IMR-90 (cell line): ENCODE measurements around the gene PLCG2. TPM values are rescaled to one million over a fixed set of nuclear protein-coding genes. Genes with fewer than 3 reads are reported as not detected.

ENCODE experiments used
- ATAC-seq: fragments of 200-7000 bp; cut with Tn5 transposase; 2 replicates; pipeline ENCODE4 v1.9.1; 2020; ENCODE audit warnings: low read depth, mild to moderate bottlenecking, moderate library complexity
- BruUV-seq: library from RNA; stranded (reverse); fragments of 400-500 nt; replicated peaks from 2 replicates; lab custom pipeline; 2021; lab: Mats Ljungman, UMichigan
- CTCF ChIA-PET: fragments of 300-600 bp; formaldehyde crosslinking; extraction: SDS; loops from one replicate; lab custom pipeline; 2021; ENCODE audit warnings: antibody characterized with exemption; lab: Yijun Ruan, JAX
- POLR2A ChIA-PET: fragments of 300-600 bp; sonication (Branson Sonifier 250); formaldehyde crosslinking; loops from one replicate; lab custom pipeline; 2022; ENCODE audit warnings: antibody characterized with exemption; ENCODE audit not compliant: unreplicated experiment; lab: Charles Lee
- DNase-seq: peaks from one replicate; pipeline ENCODE4 v3.0.0; 2013
- H2AFZ ChIP-seq: replicated peaks from 2 replicates; pipeline ENCODE3; 2013; ENCODE audit warnings: low read length, mild to moderate bottlenecking; ENCODE audit not compliant: poor library complexity
- H2AK5ac ChIP-seq: 2 replicates; pipeline ENCODE4 v1.6.1; 2013; ENCODE audit warnings: low read depth, low read length, inconsistent platforms
- H2AK9ac ChIP-seq: replicated peaks from 2 replicates; pipeline ENCODE3; 2013; ENCODE audit warnings: mild to moderate bottlenecking, low read depth, low read length, moderate library complexity; ENCODE audit not compliant: poor library complexity
- H2BK120ac ChIP-seq: 2 replicates; pipeline ENCODE4 v1.6.1; 2013; ENCODE audit warnings: low read depth, low read length, inconsistent platforms
- H2BK15ac ChIP-seq: 3 replicates; pipeline ENCODE4 v1.6.1; 2013; ENCODE audit warnings: low read depth, low read length, inconsistent platforms
- H2BK20ac ChIP-seq: 2 replicates; pipeline ENCODE4 v1.6.1; 2013; ENCODE audit warnings: low read depth, mild to moderate bottlenecking, inconsistent platforms, low read length, moderate library complexity
- H2BK5ac ChIP-seq: 2 replicates; pipeline ENCODE4 v1.6.1; 2013; ENCODE audit warnings: mild to moderate bottlenecking, low read depth, low read length, inconsistent platforms; ENCODE audit not compliant: poor library complexity, severe bottlenecking
- H3K14ac ChIP-seq: replicated peaks from 2 replicates; pipeline ENCODE4 v1.6.1; 2013; ENCODE audit warnings: low read depth, low read length, inconsistent platforms
- H3K18ac ChIP-seq: 2 replicates; pipeline ENCODE4 v1.6.1; 2013; ENCODE audit warnings: low read depth, low read length, control low read depth
- H3K23ac ChIP-seq: 2 replicates; pipeline ENCODE4 v1.6.1; 2013; ENCODE audit warnings: low read depth, low read length, inconsistent platforms
- H3K27ac ChIP-seq: 2 replicates; pipeline ENCODE4 v1.5.1; 2013; ENCODE audit warnings: mild to moderate bottlenecking, control low read depth, low read length; ENCODE audit not compliant: insufficient read depth
- H3K27me3 ChIP-seq: 2 replicates; pipeline ENCODE4 v1.6.1; 2013; ENCODE audit warnings: low read length; ENCODE audit not compliant: control insufficient read depth, insufficient read depth
- H3K36me3 ChIP-seq: 2 replicates; pipeline ENCODE4 v1.6.1; 2013; ENCODE audit warnings: low read length, mixed read lengths; ENCODE audit not compliant: control insufficient read depth, insufficient read depth
- H3K4ac ChIP-seq: 2 replicates; pipeline ENCODE4 v1.6.1; 2013; ENCODE audit warnings: low read depth, low read length, inconsistent platforms
- H3K4me1 ChIP-seq: 2 replicates; pipeline ENCODE4 v1.6.1; 2013; ENCODE audit warnings: low read length, mixed read lengths; ENCODE audit not compliant: control insufficient read depth, insufficient read depth
- H3K4me2 ChIP-seq: 2 replicates; pipeline ENCODE4 v1.6.1; 2013; ENCODE audit warnings: low read depth, mild to moderate bottlenecking, control low read depth, low read length, moderate library complexity
- H3K4me3 ChIP-seq: 2 replicates; pipeline ENCODE4 v1.5.1; 2013; ENCODE audit warnings: low read depth, mild to moderate bottlenecking, control low read depth, low read length, moderate library complexity; ENCODE audit not compliant: insufficient read depth
- H3K56ac ChIP-seq: 2 replicates; pipeline ENCODE4 v1.6.1; 2013; ENCODE audit warnings: low read length, inconsistent platforms; ENCODE audit not compliant: insufficient read depth; ENCODE audit errors: extremely low read depth
- H3K79me1 ChIP-seq, 2 experiments: 2 replicates each; pipeline ENCODE4 v1.6.1; 2013; ENCODE audit warnings: low read length in 2 of 2, inconsistent platforms in 1 of 2, low read depth in 1 of 2
- H3K9ac ChIP-seq: 2 replicates; pipeline ENCODE4 v1.6.1; 2013; ENCODE audit warnings: low read depth, low read length, control low read depth
- H3K9me1 ChIP-seq: 2 replicates; pipeline ENCODE4 v1.6.1; 2013; ENCODE audit warnings: low read length, inconsistent platforms; ENCODE audit not compliant: insufficient read depth
- H3K9me3 ChIP-seq: 2 replicates; pipeline ENCODE4 v1.6.1; 2013; ENCODE audit warnings: low read length; ENCODE audit not compliant: control insufficient read depth, insufficient read depth
- H4K20me1 ChIP-seq: 2 replicates; pipeline ENCODE4 v1.6.1; 2013; ENCODE audit warnings: low read length, inconsistent platforms; ENCODE audit not compliant: insufficient read depth
- H4K5ac ChIP-seq: 2 replicates; pipeline ENCODE4 v1.6.1; 2013; ENCODE audit warnings: mild to moderate bottlenecking, low read depth, low read length, control low read depth
- H4K8ac ChIP-seq, 2 experiments: 2 replicates each; pipeline ENCODE4 v1.6.1; 2013; ENCODE audit warnings: low read depth in 2 of 2, low read length in 2 of 2, control low read depth in 1 of 2, inconsistent platforms in 1 of 2
- H4K91ac ChIP-seq: 2 replicates; pipeline ENCODE4 v1.6.1; 2013; ENCODE audit warnings: low read depth, low read length, inconsistent platforms; ENCODE audit not compliant: insufficient read depth
- BHLHE40 ChIP-seq: fragments of 150-350 bp; IDR thresholded peaks from 2 replicates; pipeline ENCODE4 v1.6.1; 2016; ENCODE audit warnings: mild to moderate bottlenecking, low read depth, low read length
- CEBPB ChIP-seq: IDR thresholded peaks from 2 replicates; pipeline ENCODE4 v1.6.1; 2012; ENCODE audit warnings: low read depth, low read length, improper control_type of control experiment
- CHD1 ChIP-seq: IDR thresholded peaks from 2 replicates; pipeline ENCODE4 v1.6.1; 2012; ENCODE audit warnings: low read depth, low read length, improper control_type of control experiment
- CTCF ChIP-seq: conservative IDR thresholded peaks from 2 replicates; pipeline ENCODE4 v1.5.1; 2012; ENCODE audit warnings: mild to moderate bottlenecking, low read depth, low read length, improper control_type of control experiment
- FOS ChIP-seq: fragments of 150-350 bp; IDR thresholded peaks from 2 replicates; pipeline ENCODE4 v1.6.1; 2016; ENCODE audit warnings: low read depth, low read length
- MAFK ChIP-seq: IDR thresholded peaks from 2 replicates; pipeline ENCODE4 v1.6.1; 2012; ENCODE audit warnings: low read depth, low read length, improper control_type of control experiment
- MAZ ChIP-seq: IDR thresholded peaks from 2 replicates; pipeline ENCODE4 v1.6.1; 2012; ENCODE audit warnings: low read depth, mild to moderate bottlenecking, low read length, improper control_type of control experiment, moderate library complexity, borderline replicate concordance
- MXI1 ChIP-seq: IDR thresholded peaks from 2 replicates; pipeline ENCODE4 v1.6.1; 2012; ENCODE audit warnings: low read depth, mild to moderate bottlenecking, low read length, moderate library complexity, borderline replicate concordance
- NFE2L2 ChIP-seq: fragments of 150-350 bp; IDR thresholded peaks from 2 replicates; pipeline ENCODE4 v1.6.1; 2016; ENCODE audit warnings: low read depth, mild to moderate bottlenecking, low read length
- POLR2A ChIP-seq: IDR thresholded peaks from 2 replicates; pipeline ENCODE4 v1.6.1; 2012; ENCODE audit warnings: mild to moderate bottlenecking, low read depth, low read length
- RAD21 ChIP-seq: IDR thresholded peaks from 2 replicates; pipeline ENCODE4 v1.6.1; 2012; ENCODE audit warnings: low read length, improper control_type of control experiment
- RCOR1 ChIP-seq: IDR thresholded peaks from 2 replicates; pipeline ENCODE4 v1.6.1; 2012; ENCODE audit warnings: mild to moderate bottlenecking, low read length, improper control_type of control experiment; ENCODE audit not compliant: insufficient replicate concordance
- RFX5 ChIP-seq: IDR thresholded peaks from 2 replicates; pipeline ENCODE4 v1.8.0; 2012; ENCODE audit warnings: low read depth, mild to moderate bottlenecking, low read length, moderate library complexity
- SMC3 ChIP-seq: fragments of 150-350 bp; IDR thresholded peaks from 2 replicates; pipeline ENCODE4 v1.6.1; 2016; ENCODE audit warnings: low read depth, mild to moderate bottlenecking, antibody characterized with exemption, low read length, moderate library complexity
- USF2 ChIP-seq: fragments of 150-350 bp; IDR thresholded peaks from 2 replicates; pipeline ENCODE4 v1.6.1; 2017; ENCODE audit warnings: mild to moderate bottlenecking, antibody characterized with exemption, low read length, low read depth
- WGBS, 2 experiments: methylation state at CpG; one replicate each; pipeline versions ENCODE4 v1.1.5 to v1.1.7; 2013; ENCODE audit warnings: missing lambda C conversion rate in 2 of 2; ENCODE audit not compliant: insufficient read length in 1 of 2; ENCODE audit errors: extremely low coverage in 2 of 2; 5-methylcytosine and 5-hydroxymethylcytosine counted together
- dilution Hi-C: fragments of 300-500 bp; cut with HindIII; formaldehyde crosslinking; loops from one replicate; pipeline ENCODE4 v1.14.3; 2018; ENCODE audit warnings: low sequenced_read_pairs; ENCODE audit not compliant: unreplicated experiment
- in situ Hi-C: fragments of 300-500 bp; cut with MboI; formaldehyde crosslinking; loops from 3 replicates; pipeline ENCODE4 v1.14.3; 2019; ENCODE audit warnings: low sequenced_read_pairs, inconsistent platforms, mixed read lengths
- intact Hi-C: fragments of 100-400 bp; cut with micrococcal nuclease; formaldehyde crosslinking; loops from 2 replicates; pipeline ENCODE4 v1.10.0; 2022
- polyA plus RNA-seq, 3 experiments: library from polyadenylated mRNA; depleted of rRNA; stranded (reverse); fragments of >200 nt; gene quantifications; 2 replicates each; pipeline ENCODE4 v1.2.3, GENCODE V29; 2012; ENCODE audit warnings: low replicate concordance in 1 of 3
- total RNA-seq: library from RNA; depleted of rRNA; stranded (reverse); fragments of >200 nt; gene quantifications from 2 replicates; pipeline ENCODE4 v1.2.3, GENCODE V29; 2012

PLCG2 gene
- total and polyA plus RNA-seq, 2 of the 4 experiments (the other 2 are of a cell fraction): 0.14 to 0.18 TPM

GRCh38 chr16:81730090-81731051 is 48.7 kb upstream of the PLCG2 start:
- H4K5ac ChIP-seq: peak overlapping the region; percentile 50; the same call in 1 of the 2 replicates
- POLR2A ChIA-PET: no interaction called here
- no peaks in the 10 kb centered on the region for H4K20me1 ChIP-seq
- no peaks in the 10 kb centered on the region for H3K36me3 ChIP-seq
- H3K4me2 ChIP-seq: peak overlapping the region; percentile 81
- peak overlapping the region; percentile 44; the same call in 1 of the 2 replicates for H2BK120ac ChIP-seq
- no peak overlapping the region for H3K56ac ChIP-seq
- H3K4ac ChIP-seq: no peak overlapping the region
- BruUV-seq: no TSS peak
- peak overlapping the region; percentile 28; the same call in 1 of the 2 replicates for H3K14ac ChIP-seq
- H3K27ac ChIP-seq: no peak overlapping the region
- in situ Hi-C loops: loop anchor here (5.0 to 25.0 kb wide), 3 partner anchors 363 to 1543 kb away; partner anchors contain the start of gene ATMIN
- DNase-seq: peak; percentile 72
- CTCF ChIA-PET: interaction anchor here (1.3 kb wide), 1 partner anchor 11 kb away, joined by 3 read pairs; no protein-coding TSS in a partner anchor
- H2AK9ac ChIP-seq: peak overlapping the region; percentile 39
- no peak overlapping the region for H2BK20ac ChIP-seq
- intact Hi-C loops: no loop called here
- no peak overlapping the region for H3K23ac ChIP-seq
- H2BK15ac ChIP-seq: no peak overlapping the region
- H2AK5ac ChIP-seq: peak overlapping the region; percentile 35
- H3K18ac ChIP-seq: peak overlapping the region; percentile 52; the same call in 1 of the 2 replicates
- H3K79me1 ChIP-seq: no peaks in the 10 kb centered on the region
- H4K91ac ChIP-seq: peak overlapping the region; percentile 57; the same call in 1 of the 2 replicates
- peaks cover under 1% of the 10 kb centered on the region; the same call in 1 of the 2 replicates for H3K9me3 ChIP-seq
- 0% methylated on average over 9 of the region's 47 CpGs; no CpG with 5 or more reads in 1 of the 2 experiments for WGBS, 2 experiments
- H3K4me1 ChIP-seq: peaks cover 7% of the 10 kb centered on the region; the same call in 1 of the 2 replicates
- H2AFZ ChIP-seq: peak overlapping the region; percentile 96
- peak overlapping the region in 1 of 2 experiments; percentile 57; a peak in 1 of 4 replicates for H4K8ac ChIP-seq
- H3K4me3 ChIP-seq: peak overlapping the region; percentile 34
- H2BK5ac ChIP-seq: no peak overlapping the region
- dilution Hi-C loops: no loop called here
- peaks cover 10% of the 10 kb centered on the region for H3K27me3 ChIP-seq
- H3K9ac ChIP-seq: peak overlapping the region; percentile 52; the same call in 1 of the 2 replicates
- ATAC-seq: peak; percentile 96
- no peaks in the 10 kb centered on the region for H3K9me1 ChIP-seq
- TF ChIP-seq MXI1 (no peak; the same call in 1 of the 2 replicates), CEBPB (no peak), CTCF (peak; percentile 36), SMC3 (no peak), POLR2A (no peak), FOS (no peak), RCOR1 (no peak), BHLHE40 (no peak), RAD21 (no peak), USF2 (no peak), MAFK (no peak), MAZ (peak; percentile 53; the same call in 1 of the 2 replicates), CHD1 (no peak), RFX5 (peak; percentile 17; the same call in 1 of the 2 replicates), NFE2L2 (no peak)
